AG09309 (cell line): ENCODE data around the gene TEX29.

Source experiments
- DNase-seq: peaks from one replicate; pipeline ENCODE4 v3.0.0-alpha.2; 2010; ENCODE audit warnings: low read depth
- H3K4me3 ChIP-seq: 2 replicates; pipeline ENCODE4 v1.5.1; 2011; ENCODE audit warnings: mild to moderate bottlenecking, low read depth, low read length, moderate library complexity; ENCODE audit not compliant: control insufficient read depth
- CTCF ChIP-seq: IDR thresholded peaks from 2 replicates; pipeline ENCODE4 v1.5.1; 2011; ENCODE audit warnings: mild to moderate bottlenecking, low read depth, low read length, inconsistent platforms; ENCODE audit not compliant: insufficient read depth, control insufficient read depth; ENCODE audit errors: missing control alignments

Gene TEX29

GRCh38 chr13:111328574-111329410 lies 8.3 kb downstream of the TEX29 start:
- DNase-seq, result no peak
- H3K4me3 ChIP-seq, result no peak overlapping the region
- no peak for TF ChIP-seq CTCF

GRCh38 chr13:111329641-111330040 lies 9.2 kb downstream of the TEX29 start:
- TF ChIP-seq CTCF, result no peak
- DNase-seq, result no peak
- H3K4me3 ChIP-seq, result no peak overlapping the region

DNA sequence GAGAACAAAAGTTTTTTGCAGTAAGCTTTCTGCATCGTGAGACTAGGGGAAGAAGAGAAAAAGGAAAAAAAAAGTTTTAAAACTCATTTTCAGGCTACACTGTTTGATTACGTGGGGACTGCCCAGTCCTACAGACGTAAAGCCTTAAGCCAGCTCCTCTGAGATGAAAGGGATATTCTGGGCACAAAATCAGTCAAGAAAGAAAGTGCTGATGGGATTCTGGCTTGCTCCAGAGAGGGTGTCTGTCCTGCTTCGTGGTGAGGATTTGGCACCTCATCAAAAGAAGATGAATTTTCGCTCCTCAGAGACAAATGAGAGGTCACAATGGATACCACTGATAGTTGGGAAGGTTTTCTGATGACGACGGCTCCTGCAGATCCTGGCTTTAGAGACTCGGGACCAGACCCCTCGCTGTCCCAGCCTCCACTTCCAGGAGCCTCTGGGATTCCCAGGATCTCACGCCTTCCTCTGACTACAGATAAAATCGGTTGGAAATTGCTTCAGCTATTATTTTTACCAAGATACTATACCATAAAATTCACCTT lies 9.7 kb downstream of the TEX29 start:
- TF ChIP-seq CTCF, result no peak
- DNase-seq, result no peak
- H3K4me3 ChIP-seq, result no peak overlapping the region

DNA sequence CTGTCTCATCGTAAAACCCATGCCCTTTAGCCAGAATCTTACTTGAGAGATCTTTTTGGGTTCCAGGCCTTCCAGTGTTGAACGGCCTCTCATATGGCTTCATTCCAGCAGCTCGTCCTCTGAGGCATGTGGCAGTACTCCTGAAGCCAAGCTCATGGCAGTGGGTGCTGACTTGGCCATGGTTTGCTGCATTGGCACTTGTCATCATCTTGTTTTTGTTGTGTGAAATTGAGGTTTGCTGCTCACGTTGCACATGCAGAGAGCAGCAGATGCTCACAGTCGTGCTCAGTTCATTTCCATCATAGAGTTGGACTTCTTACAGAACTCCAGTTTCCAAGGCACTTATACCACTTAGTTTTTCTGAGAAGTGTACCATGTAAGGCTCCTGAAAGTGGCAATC lies 14.9 kb downstream of the TEX29 start:
- TF ChIP-seq CTCF, result no peak
- DNase-seq, result no peak
- H3K4me3 ChIP-seq, result no peak overlapping the region

GRCh38 chr13:111336666-111337065 lies 16.2 kb downstream of the TEX29 start:
- TF ChIP-seq CTCF, result no peak
- no peak overlapping the region for H3K4me3 ChIP-seq
- DNase-seq, result peak; percentile 46

GRCh38 chr13:111337206-111337605 lies 16.8 kb downstream of the TEX29 start:
- TF ChIP-seq CTCF, result no peak
- DNase-seq, result peak; percentile 87

More at GRCh38 chr13:111337206-111337605, 16.8 kb downstream of the TEX29 start:
- H3K4me3 ChIP-seq, result no peak overlapping the region
